ENCODE data around the gene MORN5.

The MORN5 gene

GRCh38 chr9:122144836-122145591 is 14.7 kb upstream of the MORN5 start:
- DNase-seq: peak; percentile 1

- DNase-seq: no peak
Observed at GRCh38 chr9:122145592-122145863, 14.2 kb upstream of the MORN5 start.

- DNase-seq: no peak
Observed at GRCh38 chr9:122151267-122151828, 8.4 kb upstream of the MORN5 start.

GRCh38 chr9:122155796-122156195 is 3.9 kb upstream of the MORN5 start:
- DNase-seq: no peak

- DNase-seq: peak; percentile 2
Observed at GRCh38 chr9:122158202-122158601, 1.5 kb upstream of the MORN5 start.

GRCh38 chr9:122159925-122160246 is 178 bp downstream of the MORN5 start:
- DNase-seq: no peak

- DNase-seq: no peak
Observed at GRCh38 chr9:122162415-122162814, 2.7 kb downstream of the MORN5 start.

- DNase-seq: no peak
Observed at GRCh38 chr9:122164286-122164685, 4.6 kb downstream of the MORN5 start.

GRCh38 chr9:122168356-122168755 is 8.6 kb downstream of the MORN5 start:
- no peak for DNase-seq

GRCh38 chr9:122172131-122172530 is 12.4 kb downstream of the MORN5 start:
- DNase-seq: no peak

- DNase-seq: no peak
Observed at GRCh38 chr9:122173670-122174069, 14.0 kb downstream of the MORN5 start.

- DNase-seq: no peak
Observed at GRCh38 chr9:122176916-122177315, 17.2 kb downstream of the MORN5 start.

- DNase-seq: no peak
Observed at GRCh38 chr9:122179054-122179689, 19.5 kb downstream of the MORN5 start.

GRCh38 chr9:122179690-122180074 is 20.0 kb downstream of the MORN5 start:
- DNase-seq: no peak

GRCh38 chr9:122180633-122181032 is 20.9 kb downstream of the MORN5 start:
- DNase-seq: peak; percentile 74

GRCh38 chr9:122183501-122183900 is 23.8 kb downstream of the MORN5 start:
- no peak for DNase-seq

GRCh38 chr9:122184551-122184950 is 24.8 kb downstream of the MORN5 start:
- no peak for DNase-seq

GRCh38 chr9:122186301-122186700 is 26.6 kb downstream of the MORN5 start:
- no peak for DNase-seq

GRCh38 chr9:122186777-122187470 is 27.2 kb downstream of the MORN5 start:
- no peak for DNase-seq

- DNase-seq: no peak
Observed at GRCh38 chr9:122188369-122188768, 28.7 kb downstream of the MORN5 start.

GRCh38 chr9:122190597-122191381 is 31.1 kb downstream of the MORN5 start:
- DNase-seq: no peak

GRCh38 chr9:122191584-122191983 is 31.9 kb downstream of the MORN5 start:
- DNase-seq: no peak

- no peak for DNase-seq
Observed at GRCh38 chr9:122192261-122192875, 32.7 kb downstream of the MORN5 start.

Measured in NCI-H146 (cell line).